GM12891 (cell line): Measurements from ENCODE around the gene PTPN3.

Experiments used
- PAX5 ChIP-seq: IDR thresholded peaks from 2 replicates; pipeline ENCODE4 v1.6.1; 2011; ENCODE audit warnings: low read length, moderate library complexity, mild to moderate bottlenecking; ENCODE audit not compliant: insufficient read depth, severe bottlenecking
- POLR2A ChIP-seq: IDR thresholded peaks from 2 replicates; pipeline ENCODE4 v1.6.1; 2011; ENCODE audit warnings: low read depth, low read length, control low read depth
- POLR2AphosphoS5 ChIP-seq: IDR thresholded peaks from 2 replicates; pipeline ENCODE4 v1.6.1; 2011; ENCODE audit warnings: low read depth, low read length, control low read depth
- POU2F2 ChIP-seq: IDR thresholded peaks from 2 replicates; pipeline ENCODE4 v1.6.1; 2011; ENCODE audit warnings: low read depth, mild to moderate bottlenecking, control low read depth, low read length, moderate library complexity
- TAF1 ChIP-seq: IDR thresholded peaks from 2 replicates; pipeline ENCODE4 v1.6.1; 2011; ENCODE audit warnings: low read depth, low read length, control low read depth

GRCh38 chr9:109504689-109505088, 6.6 kb upstream of the PTPN3 start:
- no peak for TF ChIP-seq POLR2A
- no peak for TF ChIP-seq POLR2AphosphoS5
- no peak for TF ChIP-seq TAF1
- TF ChIP-seq PAX5: no peak
- TF ChIP-seq POU2F2: no peak
